Measurements from ENCODE around the gene TANGO2.

DNA sequence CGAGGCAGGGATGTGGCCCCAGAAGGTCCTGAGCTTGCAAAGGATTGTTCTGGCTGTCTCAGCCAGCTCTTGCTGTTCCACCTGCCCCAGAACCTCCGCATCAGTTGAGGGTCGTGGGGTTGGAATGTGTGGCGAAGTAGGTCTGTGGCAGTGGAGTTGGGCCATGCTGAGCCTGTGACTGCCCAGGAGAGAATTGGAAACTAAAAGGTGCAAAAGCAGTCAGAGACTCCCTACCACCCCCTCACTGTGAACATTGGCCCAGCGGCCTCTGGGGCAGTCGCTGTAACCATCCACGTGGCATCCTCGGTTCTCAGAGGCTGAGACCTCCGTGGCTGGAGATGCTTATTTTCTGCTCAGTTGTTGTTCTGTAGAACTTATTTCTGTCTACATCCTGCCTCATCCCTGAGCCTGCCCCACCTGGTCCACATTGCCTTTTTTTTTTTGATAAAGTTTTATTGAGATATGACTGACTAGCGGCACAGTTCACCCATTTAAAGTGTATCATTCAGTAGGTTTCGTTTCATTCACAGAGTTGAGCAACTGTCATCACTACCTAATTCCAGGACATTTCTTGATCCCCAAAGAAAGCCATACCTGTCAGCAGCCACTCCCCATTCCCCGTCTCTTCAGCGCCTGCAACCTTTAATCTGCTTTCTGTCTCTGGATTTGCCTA is 36.8 kb downstream of the TANGO2 start:
- no peak for TF ChIP-seq CTCF (IDR thresholded peaks at IDR 0.05)
- no peak for TF ChIP-seq EZH2phosphoT487 (IDR thresholded peaks at IDR 0.05)
